H1 (cell line): ENCODE data around the gene C1orf74. TPM values are rescaled to one million over a fixed set of nuclear protein-coding genes. Genes with fewer than 3 reads are reported as not detected.

ENCODE experiments used
- CTCF ChIA-PET: fragments of 300-600 bp; sonication (Branson Sonifier 250); formaldehyde crosslinking; loops from one replicate; lab custom pipeline; 2021; ENCODE audit not compliant: partially characterized antibody; lab: Charles Lee
- POLR2A ChIA-PET: fragments of 300-600 bp; sonication (Branson Sonifier 250); formaldehyde crosslinking; loops from one replicate; lab custom pipeline; 2021; ENCODE audit warnings: inconsistent platforms; ENCODE audit not compliant: partially characterized antibody; lab: Charles Lee
- DNase-seq, 2 experiments: peaks; one replicate each; pipeline versions ENCODE4 v3.0.0 to v3.0.0-alpha.2; 2010 to 2022; ENCODE audit warnings: low spot score in 2 of 2, low read depth in 1 of 2, mixed read lengths in 1 of 2
- FAIRE-seq: peaks from 2 replicates; lab custom pipeline; 2011; peaks lifted over from hg19 to GRCh38; lab: Jason Lieb, UNC
- H2AFZ ChIP-seq: 2 replicates; pipeline ENCODE4 v1.8.1; 2012; ENCODE audit warnings: low read length, inconsistent platforms
- H2AK5ac ChIP-seq: 2 replicates; pipeline ENCODE4 v1.6.1; 2013; ENCODE audit warnings: low read depth, low read length
- H2BK120ac ChIP-seq: replicated peaks from 2 replicates; pipeline ENCODE3; 2013; ENCODE audit warnings: low read depth, low read length, inconsistent platforms
- H2BK12ac ChIP-seq: 2 replicates; pipeline ENCODE4 v1.6.1; 2013; ENCODE audit warnings: low read depth, low read length
- H2BK15ac ChIP-seq: 2 replicates; pipeline ENCODE4 v1.6.1; 2013; ENCODE audit warnings: low read length
- H2BK20ac ChIP-seq: 2 replicates; pipeline ENCODE4 v1.6.1; 2013; ENCODE audit warnings: low read length
- H2BK5ac ChIP-seq: 2 replicates; pipeline ENCODE4 v1.6.1; 2013; ENCODE audit warnings: low read depth, low read length
- H3K14ac ChIP-seq: 2 replicates; pipeline ENCODE4 v1.6.1; 2013; ENCODE audit warnings: inconsistent platforms; ENCODE audit not compliant: insufficient read length
- H3K18ac ChIP-seq: 2 replicates; pipeline ENCODE4 v1.6.1; 2013; ENCODE audit warnings: low read length; ENCODE audit errors: extremely low read depth
- H3K23ac ChIP-seq: 2 replicates; pipeline ENCODE4 v1.6.1; 2013; ENCODE audit warnings: inconsistent platforms; ENCODE audit not compliant: insufficient read length
- H3K23me2 ChIP-seq: 2 replicates; pipeline ENCODE4 v1.6.1; 2013; ENCODE audit warnings: low read depth, low read length
- H3K27ac ChIP-seq: 2 replicates; pipeline ENCODE4 v1.6.1; 2011; ENCODE audit warnings: low read depth, low read length, inconsistent platforms
- H3K27me3 ChIP-seq, 4 experiments: replicated peaks in 1 of 4; 1 replicate in 1 of 4; 2 replicates in 3 of 4; pipeline versions ENCODE4 v1.6.1 to v1.8.1; 2011 to 2013; ENCODE audit warnings: low read length in 3 of 4, mild to moderate bottlenecking in 3 of 4, inconsistent platforms in 2 of 4, mixed read lengths in 2 of 4, moderate library complexity in 1 of 4; ENCODE audit not compliant: control insufficient read depth in 3 of 4, insufficient read depth in 3 of 4; ENCODE audit errors: extremely low read depth in 1 of 4
- H3K36me3 ChIP-seq, 4 experiments: 2 replicates each; pipeline versions ENCODE4 v1.6.1 to v1.8.1; 2011 to 2013; ENCODE audit warnings: mild to moderate bottlenecking in 4 of 4, low read length in 3 of 4, moderate library complexity in 2 of 4, control low read depth in 1 of 4, inconsistent platforms in 1 of 4; ENCODE audit not compliant: insufficient read depth in 4 of 4, control insufficient read depth in 2 of 4
- H3K4ac ChIP-seq: replicated peaks from 2 replicates; pipeline ENCODE3; 2013; ENCODE audit warnings: low read length, low read depth, mixed read lengths, inconsistent platforms; ENCODE audit not compliant: insufficient read length
- H3K4me1 ChIP-seq, 4 experiments: replicated peaks in 1 of 4; 1 replicate in 1 of 4; 2 replicates in 3 of 4; pipeline versions ENCODE4 v1.6.1 to v1.8.1; 2011 to 2013; ENCODE audit warnings: low read length in 3 of 4, inconsistent platforms in 2 of 4, mixed read lengths in 1 of 4; ENCODE audit not compliant: insufficient read depth in 4 of 4, control insufficient read depth in 3 of 4
- H3K4me2 ChIP-seq, 2 experiments: 2 replicates each; pipeline versions ENCODE4 v1.6.1 to v1.8.1; 2011 to 2013; ENCODE audit warnings: low read depth in 2 of 2, low read length in 2 of 2, control low read depth in 1 of 2, inconsistent platforms in 1 of 2, mild to moderate bottlenecking in 1 of 2; ENCODE audit not compliant: insufficient read depth in 1 of 2
- H3K4me3 ChIP-seq, 4 experiments: fragments of 200-600, 300-600 bp in 1 of 4; sonication (generic), shearing (Covaris generic), sonication (Bioruptor Twin) in 1 of 4; 2 replicates each; pipeline versions ENCODE4 v1.5.1 to v1.8.1; 2011 to 2016; ENCODE audit warnings: low read length in 4 of 4, low read depth in 3 of 4, control low read depth in 2 of 4, inconsistent platforms in 2 of 4, mild to moderate bottlenecking in 2 of 4, mixed read lengths in 1 of 4, moderate library complexity in 1 of 4; ENCODE audit not compliant: insufficient read depth in 2 of 4; ENCODE audit errors: extremely low read depth in 1 of 4
- H3K56ac ChIP-seq: replicated peaks from 2 replicates; pipeline ENCODE3; 2013; ENCODE audit warnings: low read depth, mild to moderate bottlenecking, mixed read lengths, low read length, inconsistent platforms; ENCODE audit not compliant: insufficient read length
- H3K79me1 ChIP-seq: 2 replicates; pipeline ENCODE4 v1.6.1; 2013; ENCODE audit warnings: low read depth, low read length, control low read depth
- H3K79me2 ChIP-seq, 2 experiments: 2 replicates each; pipeline versions ENCODE4 v1.6.1 to v1.8.1; 2012 to 2013; ENCODE audit warnings: low read length in 2 of 2, mild to moderate bottlenecking in 2 of 2, inconsistent platforms in 1 of 2; ENCODE audit not compliant: insufficient read depth in 2 of 2, control insufficient read depth in 1 of 2
- H3K9ac ChIP-seq, 4 experiments: replicated peaks in 1 of 4; 1 replicate in 1 of 4; 2 replicates in 3 of 4; pipeline versions ENCODE4 v1.6.1 to v1.8.1; 2011 to 2013; ENCODE audit warnings: low read depth in 3 of 4, low read length in 3 of 4, control low read depth in 2 of 4, mild to moderate bottlenecking in 2 of 4, moderate library complexity in 2 of 4, inconsistent platforms in 1 of 4; ENCODE audit errors: extremely low read depth in 1 of 4
- H3K9me3 ChIP-seq, 2 experiments: 2 replicates each; pipeline versions ENCODE4 v1.6.1 to v1.8.1; 2012 to 2013; ENCODE audit warnings: mild to moderate bottlenecking in 2 of 2, moderate library complexity in 2 of 2, control low read depth in 1 of 2, inconsistent platforms in 1 of 2, low read depth in 1 of 2, low read length in 1 of 2, mixed read lengths in 1 of 2; ENCODE audit not compliant: insufficient read depth in 2 of 2
- H4K20me1 ChIP-seq, 2 experiments: replicated peaks in 1 of 2; 2 replicates each; pipeline versions ENCODE3 to v1.8.1; 2011 to 2013; ENCODE audit warnings: inconsistent platforms in 2 of 2, low read length in 2 of 2, mild to moderate bottlenecking in 1 of 2; ENCODE audit not compliant: insufficient read depth in 2 of 2, control insufficient read depth in 1 of 2
- H4K5ac ChIP-seq: 2 replicates; pipeline ENCODE4 v1.6.1; 2013; ENCODE audit warnings: low read length, low read depth, mixed read lengths, inconsistent platforms; ENCODE audit not compliant: insufficient read length
- H4K8ac ChIP-seq: 2 replicates; pipeline ENCODE4 v1.8.0; 2013; ENCODE audit warnings: mild to moderate bottlenecking, moderate library complexity, low read length, inconsistent platforms; ENCODE audit not compliant: insufficient read depth; ENCODE audit errors: extremely low read depth
- H4K91ac ChIP-seq: replicated peaks from 2 replicates; pipeline ENCODE3; 2013; ENCODE audit warnings: low read length, mixed read lengths, inconsistent platforms; ENCODE audit not compliant: insufficient read length
- CBX8 ChIP-seq: fragments of 300-800, 300-1000 bp; sonication (generic); IDR thresholded peaks from 2 replicates; pipeline ENCODE4 v1.7.1; 2016; ENCODE audit warnings: low read depth, low read length, borderline replicate concordance
- CHD2 ChIP-seq: IDR thresholded peaks from 2 replicates; pipeline ENCODE4 v1.6.1; 2012; ENCODE audit warnings: low read length, improper control_type of control experiment
- CTCF ChIP-seq, 3 experiments: IDR thresholded peaks; 1 replicate in 2 of 3; 2 replicates in 1 of 3; pipeline versions ENCODE4 v1.5.1 to v1.6.1; 2011; ENCODE audit warnings: low read length in 3 of 3, mild to moderate bottlenecking in 3 of 3, inconsistent platforms in 2 of 3, low read depth in 1 of 3, moderate library complexity in 1 of 3; ENCODE audit not compliant: insufficient read depth in 1 of 3; ENCODE audit errors: control extremely low read depth in 1 of 3
- EGR1 ChIP-seq: IDR thresholded peaks from 2 replicates; pipeline ENCODE4 v1.6.1; 2011; ENCODE audit warnings: low read depth, low read length, borderline replicate concordance
- GTF2F1 ChIP-seq: IDR thresholded peaks from 2 replicates; pipeline ENCODE4 v1.6.1; 2012; ENCODE audit warnings: low read depth, low read length, improper control_type of control experiment, borderline replicate concordance
- RXRA ChIP-seq: IDR thresholded peaks from 2 replicates; pipeline ENCODE4 v1.6.1; 2011; ENCODE audit warnings: low read depth, mild to moderate bottlenecking, low read length, moderate library complexity; ENCODE audit not compliant: insufficient read depth
- SAP30 ChIP-seq: fragments of 300-600 bp; sonication (generic); IDR thresholded peaks from 2 replicates; pipeline ENCODE4 v1.7.1; 2012; ENCODE audit warnings: low read length, moderate library complexity, mild to moderate bottlenecking, inconsistent platforms; ENCODE audit not compliant: insufficient read depth, insufficient replicate concordance
- TAF7 ChIP-seq: optimal IDR thresholded peaks from 2 replicates; pipeline ENCODE3; 2011; ENCODE audit warnings: low read depth, mild to moderate bottlenecking, inconsistent platforms, low read length, moderate library complexity, borderline replicate concordance
- TBP ChIP-seq: IDR thresholded peaks from 2 replicates; pipeline ENCODE4 v1.6.1; 2011; ENCODE audit warnings: low read depth, low read length, improper control_type of control experiment
- USF2 ChIP-seq: IDR thresholded peaks from 2 replicates; pipeline ENCODE4 v1.6.1; 2011; ENCODE audit warnings: low read length, improper control_type of control experiment
- WGBS, 2 experiments: shearing (Covaris generic) in 1 of 2; methylation state at CpG; one replicate each; pipeline versions ENCODE4 v1.1.6 to v1.1.7; 2013 to 2015; ENCODE audit warnings: low lambda C conversion rate in 2 of 2, mixed read lengths in 2 of 2, inconsistent platforms in 1 of 2, low coverage in 1 of 2, missing lambda C conversion rate in 1 of 2; ENCODE audit not compliant: insufficient replicate concordance in 2 of 2, insufficient coverage in 1 of 2, insufficient read length in 1 of 2; ENCODE audit errors: extremely low coverage in 1 of 2, missing lambda C conversion rate in 1 of 2; 5-methylcytosine and 5-hydroxymethylcytosine counted together
- polyA plus RNA-seq, 7 experiments: library from polyadenylated mRNA; depleted of rRNA in 3 of 7; stranded (reverse) in 5 of 7; unstranded in 2 of 7; fragments of >200 nt in 5 of 7; fragments of 200-250 nt in 2 of 7; gene quantifications; 1 replicate in 5 of 7; 2 replicates in 1 of 7; 4 replicates in 1 of 7; pipeline versions ENCODE4 v1.2.1 to v1.2.3, GENCODE V29; 2011 to 2013; ENCODE audit warnings: missing spikeins in 2 of 7, mixed read lengths in 2 of 7
- total RNA-seq: library from RNA; stranded (reverse); fragmentation: NEBNext Ultra II Directional; extraction: Animal tissue kit (Norgen Biotek cat#: 25700); gene quantifications from 2 replicates; pipeline ENCODE4 v1.2.1, GENCODE V29; 2021

The C1orf74 gene
- total and polyA plus RNA-seq, 2 of the 8 experiments (the other 6 are each of a cell fraction or from before 2014, with no cell fraction given), result 3.1 to 3.9 TPM

- H3K4me2 ChIP-seq, result no peak overlapping the region
- no peaks in the 10 kb centered on the region for H3K79me1 ChIP-seq
- no peak overlapping the region for H4K8ac ChIP-seq
- no peak overlapping the region for H3K4ac ChIP-seq
- H2AK5ac ChIP-seq, result no peak overlapping the region
- H3K14ac ChIP-seq, result no peak overlapping the region
- FAIRE-seq (no peak), DNase-seq (no peak)
- H2BK20ac ChIP-seq, result no peak overlapping the region
- ChIA-PET POLR2A (interaction anchor here (0.7 kb wide), 1 partner anchor 12 kb away, joined by 3 read pairs; no protein-coding TSS in a partner anchor), CTCF (interaction anchor here (1.2 kb wide), 1 partner anchor 16 kb away, joined by 3 read pairs; no protein-coding TSS in a partner anchor)
- no peak overlapping the region for H2BK15ac ChIP-seq
- H2BK5ac ChIP-seq, result no peak overlapping the region
- H3K4me1 ChIP-seq, result no peaks in the 10 kb centered on the region
- no peaks in the 10 kb centered on the region for H3K27me3 ChIP-seq
- H4K20me1 ChIP-seq, result no peaks in the 10 kb centered on the region
- H2BK120ac ChIP-seq, result no peak overlapping the region
- no peak overlapping the region for H3K23ac ChIP-seq
- H2AFZ ChIP-seq, result no peak overlapping the region
- H3K56ac ChIP-seq, result no peak overlapping the region
- no peaks in the 10 kb centered on the region for H3K23me2 ChIP-seq
- H3K79me2 ChIP-seq, result no peaks in the 10 kb centered on the region
- 0 out of 8 replicates have a peak, but pooled peaks cover 0 to under 1% (median 0%) of the 10 kb centered on the region in 4 experiments for H3K36me3 ChIP-seq
- H4K91ac ChIP-seq, result no peak overlapping the region
- H3K9ac ChIP-seq, result no peak overlapping the region
- H3K18ac ChIP-seq, result no peak overlapping the region
- no peak overlapping the region for H3K4me3 ChIP-seq
- 92% methylated on average over 2 of the region's 2 CpGs; no CpG with 5 or more reads in 1 of the 2 experiments for WGBS, 2 experiments
- H3K9me3 ChIP-seq, result no peaks in the 10 kb centered on the region
- no peak overlapping the region for H3K27ac ChIP-seq
- H4K5ac ChIP-seq, result no peak overlapping the region
- no peak overlapping the region for H2BK12ac ChIP-seq
- no peak for TF ChIP-seq CHD2
- no peak for TF ChIP-seq RXRA
- TF ChIP-seq EGR1, result no peak
- TF ChIP-seq USF2, result no peak
- no peak for TF ChIP-seq GTF2F1
- TF ChIP-seq SAP30, result no peak
- no peak for TF ChIP-seq CBX8
- no peak for TF ChIP-seq TBP
- TF ChIP-seq CTCF (IDR thresholded peaks at IDR 0.05; ENCODE audit: control extremely low read depth in 1 of 3, insufficient read depth in 1 of 3, low read depth in 1 of 3, low read length in 3 of 3), result no peak
- TF ChIP-seq TAF7, result no peak
Observed at GRCh38 chr1:209777587-209777986, 6.8 kb downstream of the C1orf74 start.
